Natural killer cell (primary cell): Measurements from ENCODE around the gene ARHGEF11. TPM values are rescaled to one million over a fixed set of nuclear protein-coding genes. Genes with fewer than 3 reads are reported as not detected.

ENCODE experiments used
- ATAC-seq, 3 donors: fragments of 150-1000 bp in 2 of 3; fragments of 200-7000 bp in 1 of 3; cut with Tn5 transposase; 1 replicate in 1 of 3; 2 replicates in 2 of 3; pipeline ENCODE4 v1.10.0; 2021; ENCODE audit warnings: mild to moderate bottlenecking in 2 of 3, moderate library complexity in 2 of 3
- DNase-seq, 2 donors: peaks; one replicate each; pipeline versions ENCODE4 v3.0.0 to v3.0.0-alpha.2; 2013 to 2021; ENCODE audit warnings: mixed read lengths in 1 of 2
- H3K27ac ChIP-seq: one replicate; pipeline ENCODE4 v1.5.1; 2013; ENCODE audit warnings: mild to moderate bottlenecking, low read length
- H3K27me3 ChIP-seq: one replicate; pipeline ENCODE4 v1.6.1; 2013; ENCODE audit warnings: low read length; ENCODE audit not compliant: control insufficient read depth, insufficient read depth
- H3K36me3 ChIP-seq: one replicate; pipeline ENCODE4 v1.6.1; 2013; ENCODE audit warnings: low read length; ENCODE audit not compliant: control insufficient read depth, insufficient read depth
- H3K4me1 ChIP-seq: one replicate; pipeline ENCODE4 v1.6.1; 2013; ENCODE audit warnings: low read length; ENCODE audit not compliant: control insufficient read depth, insufficient read depth
- H3K4me3 ChIP-seq: one replicate; pipeline ENCODE4 v1.5.1; 2013; ENCODE audit warnings: low read length
- H3K9me3 ChIP-seq: one replicate; pipeline ENCODE4 v1.6.1; 2013; ENCODE audit warnings: low read length; ENCODE audit not compliant: control insufficient read depth, insufficient read depth
- H3K27ac Mint-ChIP-seq, 2 donors: one replicate each; pipeline ENCODE4 v1.8.0; 2022; ENCODE audit warnings: mild to moderate bottlenecking in 2 of 2, mixed read lengths in 2 of 2, moderate library complexity in 1 of 2
- H3K27me3 Mint-ChIP-seq, 2 donors: one replicate each; pipeline ENCODE4 v1.8.0; 2022; ENCODE audit warnings: low read depth in 2 of 2, mixed read lengths in 2 of 2
- H3K36me3 Mint-ChIP-seq: one replicate; pipeline ENCODE4 v1.8.0; 2022; ENCODE audit warnings: mixed read lengths
- H3K4me1 Mint-ChIP-seq, 2 donors: one replicate each; pipeline ENCODE4 v1.8.0; 2022; ENCODE audit warnings: mixed read lengths in 2 of 2
- H3K4me3 Mint-ChIP-seq: one replicate; pipeline ENCODE4 v1.8.0; 2022; ENCODE audit warnings: mild to moderate bottlenecking, moderate library complexity, mixed read lengths
- H3K9me3 Mint-ChIP-seq, 2 donors: one replicate each; pipeline ENCODE4 v1.8.0; 2022; ENCODE audit warnings: mixed read lengths in 2 of 2
- WGBS: methylation state at CpG from one replicate; pipeline ENCODE4 v1.1.7; 2013; ENCODE audit warnings: missing lambda C conversion rate; ENCODE audit not compliant: insufficient coverage; 5-methylcytosine and 5-hydroxymethylcytosine counted together
- intact Hi-C: fragments of 100-400 bp; cut with micrococcal nuclease; formaldehyde crosslinking; loops from one replicate; pipeline ENCODE4 v1.14.2; 2022
- total RNA-seq, 4 donors: library from RNA; stranded (reverse); fragments of 120-200 nt in 1 of 4; gene quantifications; one replicate each; pipeline versions ENCODE4 v1.2.3 to v1.2.4, GENCODE V29; 2013 to 2022
- TF ChIP-seq, protein P1 (sequence below): fragments of 200-600 bp; IDR thresholded peaks from one replicate; pipeline ENCODE4 v1.8.0; 2022; ENCODE audit warnings: antibody characterized with exemption

ARHGEF11 gene
- total RNA-seq, 3 donors from 2014 or later (not counting 1 experiment from before 2014, with no cell fraction given) = 1.7 to 2.8 (median 2.4) TPM

DNA sequence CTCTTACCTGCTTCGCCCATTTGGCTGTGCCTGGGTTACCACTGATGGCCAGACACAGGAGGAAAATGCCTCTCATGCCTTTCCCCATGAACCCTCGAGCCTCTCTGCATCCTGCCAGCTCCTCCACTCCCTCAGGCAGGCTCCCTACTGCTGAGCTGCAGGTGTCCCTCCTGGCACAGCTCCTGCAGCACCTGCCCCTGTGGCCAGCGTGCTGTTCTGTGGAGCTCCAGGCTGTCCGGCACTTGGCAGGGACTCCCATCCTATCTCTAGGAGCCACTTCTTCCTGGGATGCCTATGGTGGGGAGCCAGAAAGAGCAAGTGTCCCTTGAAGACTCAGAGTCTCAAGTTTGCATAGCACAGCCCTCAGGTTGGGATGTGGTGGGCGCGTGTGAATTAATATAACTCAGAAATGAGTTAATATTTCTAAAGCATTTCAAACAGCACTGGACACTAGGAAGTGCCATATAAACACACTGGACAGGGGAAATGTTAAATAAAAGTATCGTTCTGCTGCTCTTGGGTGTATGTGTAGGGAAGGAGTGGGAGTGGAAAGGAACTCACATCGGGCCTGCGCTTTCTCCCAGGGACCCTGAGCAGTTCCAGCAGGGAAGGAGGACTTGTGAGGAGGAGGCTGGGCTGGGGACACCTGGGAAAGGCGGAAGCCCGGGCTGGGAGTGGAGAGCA is 122.4 kb downstream of the ARHGEF11 start:
- no peak overlapping the region for H3K27ac Mint-ChIP-seq
- Histone ChIP-seq H3K4me3 (no peak overlapping the region), H3K9me3 (no peaks in the 10 kb centered on the region), H3K27ac (no peak overlapping the region), H3K27me3 (peaks cover 44% of the 10 kb centered on the region), H3K36me3 (no peaks in the 10 kb centered on the region), H3K4me1 (peaks cover 22% of the 10 kb centered on the region)
- intact Hi-C loops = no loop called here
- H3K4me1 Mint-ChIP-seq = peaks cover 4 to 10% of the 10 kb centered on the region in 2 donors
- TF ChIP-seq, protein P1, sequence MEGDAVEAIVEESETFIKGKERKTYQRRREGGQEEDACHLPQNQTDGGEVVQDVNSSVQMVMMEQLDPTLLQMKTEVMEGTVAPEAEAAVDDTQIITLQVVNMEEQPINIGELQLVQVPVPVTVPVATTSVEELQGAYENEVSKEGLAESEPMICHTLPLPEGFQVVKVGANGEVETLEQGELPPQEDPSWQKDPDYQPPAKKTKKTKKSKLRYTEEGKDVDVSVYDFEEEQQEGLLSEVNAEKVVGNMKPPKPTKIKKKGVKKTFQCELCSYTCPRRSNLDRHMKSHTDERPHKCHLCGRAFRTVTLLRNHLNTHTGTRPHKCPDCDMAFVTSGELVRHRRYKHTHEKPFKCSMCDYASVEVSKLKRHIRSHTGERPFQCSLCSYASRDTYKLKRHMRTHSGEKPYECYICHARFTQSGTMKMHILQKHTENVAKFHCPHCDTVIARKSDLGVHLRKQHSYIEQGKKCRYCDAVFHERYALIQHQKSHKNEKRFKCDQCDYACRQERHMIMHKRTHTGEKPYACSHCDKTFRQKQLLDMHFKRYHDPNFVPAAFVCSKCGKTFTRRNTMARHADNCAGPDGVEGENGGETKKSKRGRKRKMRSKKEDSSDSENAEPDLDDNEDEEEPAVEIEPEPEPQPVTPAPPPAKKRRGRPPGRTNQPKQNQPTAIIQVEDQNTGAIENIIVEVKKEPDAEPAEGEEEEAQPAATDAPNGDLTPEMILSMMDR = no peak
- no peak for ATAC-seq
- no peak for DNase-seq
- 15% methylated on average over 11 of the region's 11 CpGs for WGBS
- H3K4me3 Mint-ChIP-seq = no peak overlapping the region
- peaks cover 64 to 76% of the 10 kb centered on the region in 2 donors for H3K27me3 Mint-ChIP-seq
- H3K36me3 Mint-ChIP-seq = no peaks in the 10 kb centered on the region
- H3K9me3 Mint-ChIP-seq = no peaks in the 10 kb centered on the region

GRCh38 chr1:156921053-156921529 is 124.5 kb downstream of the ARHGEF11 start:
- TF ChIP-seq, protein P1 = no peak
- no peak overlapping the region for H3K4me3 Mint-ChIP-seq
- no peaks in the 10 kb centered on the region for H3K36me3 Mint-ChIP-seq

DNA sequence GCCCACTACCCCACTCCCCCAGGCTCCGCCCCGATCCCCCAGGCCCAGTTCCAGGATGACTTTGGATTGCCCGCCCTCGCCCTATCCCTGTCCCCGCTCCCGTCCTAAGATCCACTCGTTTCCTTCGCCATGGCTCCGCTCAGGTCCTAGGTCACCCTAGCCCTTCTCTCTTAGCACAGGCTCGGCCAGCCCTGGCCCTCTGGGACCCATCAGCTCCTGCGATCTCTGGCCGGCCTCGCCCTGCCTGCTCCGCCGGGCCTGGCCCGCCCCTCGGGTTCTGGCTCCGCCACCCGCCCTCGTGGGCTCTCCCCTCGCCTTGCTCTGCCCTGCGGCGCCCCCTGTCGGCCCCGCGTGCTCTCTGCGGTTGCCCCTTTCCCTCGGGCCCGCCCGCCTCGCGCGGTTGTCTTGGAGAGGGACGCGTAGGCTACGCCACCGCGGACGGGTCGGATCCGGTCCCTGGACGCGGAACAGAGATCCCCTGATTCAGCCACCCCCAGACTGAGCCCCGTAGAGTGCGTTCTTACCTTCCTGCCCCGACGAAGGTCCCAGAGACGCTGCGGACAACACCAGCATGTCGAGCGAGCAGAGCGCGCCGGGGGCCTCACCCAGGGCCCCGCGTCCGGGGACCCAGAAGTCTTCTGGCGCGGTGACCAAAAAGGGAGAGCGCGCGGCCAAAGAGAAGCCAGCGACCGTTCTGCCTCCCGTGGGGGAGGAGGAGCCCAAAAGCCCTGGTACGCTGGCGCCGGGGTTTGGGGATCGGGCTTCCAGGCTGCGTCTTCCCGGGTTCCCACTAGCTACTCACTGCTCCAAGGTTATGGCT is 125.1 kb downstream of the ARHGEF11 start, which contains the start of gene LRRC71:
TSS of gene LRRC71 (plus strand) at position 400 of the 820 bp plus-strand sequence. CDS start at position 572, 172 bp downstream.
- no peak within 1 kb of the TSS for H3K4me3 Mint-ChIP-seq
- peaks cover 51 to 55% of the 10 kb centered on the region in 2 donors for H3K27me3 Mint-ChIP-seq
- peak; percentile 65 to 85 (median 71) for ATAC-seq
- H3K27ac ChIP-seq = no peak within 1 kb of the TSS
- H3K36me3 Mint-ChIP-seq = no peaks in the 10 kb centered on the region
- H3K4me1 Mint-ChIP-seq = peaks cover 0 to 6% of the 10 kb centered on the region in 2 donors
- 14% methylated on average over 71 of the region's 71 CpGs for WGBS
- H3K36me3 ChIP-seq = no peaks in the 10 kb centered on the region
- intact Hi-C loops = no loop called here
- H3K27ac Mint-ChIP-seq = no peak within 1 kb of the TSS
- peaks cover 34% of the 10 kb centered on the region for H3K27me3 ChIP-seq
- H3K4me1 ChIP-seq = peaks cover 14% of the 10 kb centered on the region
- no peaks in the 10 kb centered on the region for H3K9me3 Mint-ChIP-seq
- H3K9me3 ChIP-seq = no peaks in the 10 kb centered on the region
- TF ChIP-seq, protein P1 = peak; percentile 11
- DNase-seq = peak; percentile 35 to 70
- no peak within 1 kb of the TSS for H3K4me3 ChIP-seq

More at GRCh38 chr1:156921053-156921529, 124.5 kb downstream of the ARHGEF11 start:
- no peak overlapping the region for H3K27ac Mint-ChIP-seq
- DNase-seq = no peak
- WGBS = 66% methylated on average over 7 of the region's 7 CpGs
- Histone ChIP-seq H3K36me3 (no peaks in the 10 kb centered on the region), H3K4me1 (peaks cover 14% of the 10 kb centered on the region), H3K4me3 (no peak overlapping the region), H3K27me3 (peaks cover 37% of the 10 kb centered on the region), H3K9me3 (no peaks in the 10 kb centered on the region), H3K27ac (no peak overlapping the region)
- intact Hi-C loops = no loop called here
- peaks cover 0 to 6% of the 10 kb centered on the region in 2 donors for H3K4me1 Mint-ChIP-seq
- ATAC-seq = no peak
- no peaks in the 10 kb centered on the region for H3K9me3 Mint-ChIP-seq
- peaks cover 51 to 56% of the 10 kb centered on the region in 2 donors for H3K27me3 Mint-ChIP-seq
